Cardiac muscle cell (in vitro differentiated cells and primary cell): ENCODE data around the gene RDH8. TPM values are rescaled to one million over a fixed set of nuclear protein-coding genes. Genes with fewer than 3 reads are reported as not detected.
A peak's percentile ranks its signal among the peaks of the same experiment; 100 is the strongest.

Experiments used
- DNase-seq, 2 donors: peaks; one replicate each; pipeline versions ENCODE4 v3.0.0 to v3.0.0-alpha.2; 2010 to 2017; ENCODE audit warnings: low read depth in 1 of 2, low spot score in 1 of 2
- H3K27ac ChIP-seq: fragments of 200-600 bp; sonication (generic); 2 replicates; pipeline ENCODE4 v1.5.1; 2016
- H3K27me3 ChIP-seq: fragments of 200-600 bp; sonication (generic); 2 replicates; pipeline ENCODE4 v1.6.0; 2016; ENCODE audit warnings: control low read depth
- H3K36me3 ChIP-seq: fragments of 200-600 bp; sonication (generic); 2 replicates; pipeline ENCODE4 v1.5.1; 2016; ENCODE audit warnings: control low read depth
- H3K4me1 ChIP-seq: fragments of 200-600 bp; sonication (generic); 2 replicates; pipeline ENCODE4 v1.8.1; 2017; ENCODE audit warnings: low read depth, mild to moderate bottlenecking, mixed run types
- H3K4me3 ChIP-seq: fragments of 200-600 bp; sonication (generic); 2 replicates; pipeline ENCODE4 v1.5.1; 2016; ENCODE audit warnings: mild to moderate bottlenecking
- H3K9me3 ChIP-seq: fragments of 200-600 bp; sonication (generic); 2 replicates; pipeline ENCODE4 v1.5.1; 2017; ENCODE audit warnings: low read depth, mild to moderate bottlenecking, control low read depth
- polyA plus RNA-seq: library from polyadenylated mRNA; unstranded; fragments of >200 nt; fragmentation: Nextera tagmentation; extraction: Ambion mirVana; gene quantifications from 2 replicates; pipeline ENCODE4 v1.2.1, GENCODE V29; 2016
- total RNA-seq: library from RNA; depleted of rRNA; stranded (reverse); fragments of >200 nt; gene quantifications from 2 replicates; pipeline ENCODE4 v1.2.3, GENCODE V29; 2016
- TF ChIP-seq, protein P1 (sequence below): IDR thresholded peaks from 2 replicates; pipeline ENCODE4 v1.5.1; 2012; ENCODE audit warnings: low read depth, mild to moderate bottlenecking, low read length

RDH8 gene
- total and polyA plus RNA-seq, 2 experiments from 2014 or later = not detected

DNA sequence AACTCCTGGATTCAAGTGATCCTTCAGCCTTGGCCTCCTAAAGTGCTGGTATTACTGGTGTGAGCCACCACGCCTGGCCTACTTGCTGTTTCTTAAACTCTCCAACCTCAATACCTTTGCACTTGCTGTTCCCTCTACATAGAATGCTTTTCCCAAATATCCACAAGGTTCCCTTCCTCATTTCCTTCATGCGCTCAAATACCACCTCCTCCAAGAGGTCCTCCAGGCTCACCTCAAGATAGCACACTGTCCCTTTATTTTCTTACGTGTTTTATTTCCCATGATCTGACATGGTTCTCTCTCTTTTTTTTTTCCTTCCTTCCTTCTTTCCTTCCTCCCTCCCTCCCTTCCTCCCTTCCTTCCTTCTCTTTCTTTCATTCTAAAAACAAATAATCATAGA, 13.5 kb downstream of the RDH8 start:
- H3K27ac ChIP-seq = no peak overlapping the region
- no peak for DNase-seq
- H3K4me1 ChIP-seq = no peaks in the 10 kb centered on the region
- H3K36me3 ChIP-seq = no peaks in the 10 kb centered on the region
- H3K27me3 ChIP-seq = peaks cover 10% of the 10 kb centered on the region
- TF ChIP-seq, protein P1, sequence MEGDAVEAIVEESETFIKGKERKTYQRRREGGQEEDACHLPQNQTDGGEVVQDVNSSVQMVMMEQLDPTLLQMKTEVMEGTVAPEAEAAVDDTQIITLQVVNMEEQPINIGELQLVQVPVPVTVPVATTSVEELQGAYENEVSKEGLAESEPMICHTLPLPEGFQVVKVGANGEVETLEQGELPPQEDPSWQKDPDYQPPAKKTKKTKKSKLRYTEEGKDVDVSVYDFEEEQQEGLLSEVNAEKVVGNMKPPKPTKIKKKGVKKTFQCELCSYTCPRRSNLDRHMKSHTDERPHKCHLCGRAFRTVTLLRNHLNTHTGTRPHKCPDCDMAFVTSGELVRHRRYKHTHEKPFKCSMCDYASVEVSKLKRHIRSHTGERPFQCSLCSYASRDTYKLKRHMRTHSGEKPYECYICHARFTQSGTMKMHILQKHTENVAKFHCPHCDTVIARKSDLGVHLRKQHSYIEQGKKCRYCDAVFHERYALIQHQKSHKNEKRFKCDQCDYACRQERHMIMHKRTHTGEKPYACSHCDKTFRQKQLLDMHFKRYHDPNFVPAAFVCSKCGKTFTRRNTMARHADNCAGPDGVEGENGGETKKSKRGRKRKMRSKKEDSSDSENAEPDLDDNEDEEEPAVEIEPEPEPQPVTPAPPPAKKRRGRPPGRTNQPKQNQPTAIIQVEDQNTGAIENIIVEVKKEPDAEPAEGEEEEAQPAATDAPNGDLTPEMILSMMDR = no peak
- no peaks in the 10 kb centered on the region for H3K9me3 ChIP-seq
- no peak overlapping the region for H3K4me3 ChIP-seq

DNA sequence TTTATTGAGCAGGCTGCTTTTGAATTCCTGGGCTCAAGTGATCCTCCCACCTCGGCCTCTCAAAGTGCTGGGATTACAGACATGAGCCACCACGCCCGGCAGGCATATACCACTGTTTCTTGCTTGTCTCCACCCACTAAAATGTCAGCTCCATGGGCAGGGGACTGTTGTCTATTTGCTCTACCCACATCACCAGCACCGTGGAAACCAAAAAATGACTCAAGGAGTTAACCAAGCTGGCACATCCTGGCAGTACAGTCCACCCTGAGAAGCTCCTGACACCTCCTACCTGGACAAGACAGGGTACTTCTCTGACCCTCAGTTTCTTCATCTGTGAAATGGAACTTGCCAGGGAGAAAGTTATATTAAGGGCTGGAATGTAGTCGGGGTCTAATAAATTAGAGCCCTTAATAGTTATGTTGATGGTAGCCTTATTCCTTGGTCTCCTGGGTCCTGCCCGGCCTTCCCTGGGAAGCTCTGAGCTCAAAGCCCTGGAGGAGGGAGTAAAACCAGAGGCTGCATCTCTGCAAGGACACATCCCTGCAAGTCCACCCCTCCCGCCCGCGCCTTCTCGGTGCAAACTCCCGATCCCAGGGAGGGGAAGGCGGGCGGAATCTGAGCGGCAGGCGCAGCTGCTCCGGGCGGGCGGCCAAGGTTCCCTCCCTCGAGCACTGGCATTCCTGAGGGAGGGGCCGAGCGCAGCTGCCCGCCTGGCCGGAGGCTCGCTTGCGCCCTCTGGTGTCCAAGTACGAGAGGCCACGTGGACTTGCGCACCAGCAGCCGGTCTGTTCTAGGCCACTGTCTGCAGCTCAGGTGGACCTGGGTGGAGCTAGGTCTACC, 14.1 kb downstream of the RDH8 start:
- TF ChIP-seq, protein P1 = peak; percentile 85
- Histone ChIP-seq H3K27ac (no peak overlapping the region), H3K27me3 (peaks cover 10% of the 10 kb centered on the region), H3K4me1 (no peaks in the 10 kb centered on the region), H3K9me3 (no peaks in the 10 kb centered on the region), H3K4me3 (no peak overlapping the region), H3K36me3 (no peaks in the 10 kb centered on the region)
- DNase-seq = peak; percentile 96 to 97

DNA sequence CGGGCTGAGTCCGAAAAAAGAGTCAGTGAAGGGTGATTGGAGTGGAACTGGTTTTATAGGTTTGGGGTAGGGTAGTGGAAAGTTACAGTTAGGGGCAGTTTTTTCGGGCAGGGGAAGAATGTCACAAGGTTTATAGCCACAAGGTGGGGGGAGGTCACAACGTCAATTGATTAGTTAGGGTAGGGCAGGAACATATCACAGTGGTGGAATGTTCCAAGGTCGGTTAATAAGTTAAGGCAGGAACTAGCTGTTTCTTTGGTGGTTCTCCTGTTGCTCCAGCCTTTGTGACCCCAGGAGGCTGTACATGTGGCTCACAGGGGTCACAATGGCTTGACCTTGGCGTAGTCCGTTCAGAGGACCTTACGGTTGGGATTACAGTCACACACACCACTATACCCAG, 20.3 kb downstream of the RDH8 start:
- Histone ChIP-seq H3K4me1 (no peaks in the 10 kb centered on the region), H3K9me3 (no peaks in the 10 kb centered on the region), H3K4me3 (no peak overlapping the region), H3K27me3 (peaks cover 27% of the 10 kb centered on the region), H3K36me3 (no peaks in the 10 kb centered on the region), H3K27ac (no peak overlapping the region)
- TF ChIP-seq, protein P1 = no peak
- DNase-seq = no peak

DNA sequence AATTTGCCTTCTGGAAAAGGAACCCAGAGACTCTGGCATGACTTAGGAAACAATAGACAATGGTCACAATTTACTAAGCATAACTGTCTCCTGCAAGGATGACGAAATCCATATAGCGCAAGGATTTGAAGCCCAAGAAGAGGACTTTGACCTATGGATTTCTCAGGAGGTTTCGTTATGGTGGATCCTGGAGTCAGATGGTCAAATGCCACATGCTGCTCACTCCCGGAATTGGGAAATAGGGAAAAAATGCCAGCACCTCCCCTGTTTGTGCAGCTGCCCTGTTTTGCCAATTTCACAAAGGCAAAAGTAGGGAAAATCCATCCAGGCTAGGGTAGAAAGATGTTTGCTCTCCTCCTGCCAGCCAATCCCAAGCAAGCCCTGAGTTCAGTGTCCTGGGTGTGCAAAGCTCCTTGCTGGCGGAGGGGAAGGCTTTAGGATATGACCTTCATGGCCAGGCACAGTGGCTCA, 23.4 kb downstream of the RDH8 start:
- no peak overlapping the region for H3K4me3 ChIP-seq
- H3K4me1 ChIP-seq = no peaks in the 10 kb centered on the region
- H3K9me3 ChIP-seq = no peaks in the 10 kb centered on the region
- H3K27ac ChIP-seq = no peak overlapping the region
- TF ChIP-seq, protein P1 = no peak
- no peaks in the 10 kb centered on the region for H3K36me3 ChIP-seq
- peak in 1 of 2 donors; percentile 18 for DNase-seq
- peaks cover 22% of the 10 kb centered on the region for H3K27me3 ChIP-seq

DNA sequence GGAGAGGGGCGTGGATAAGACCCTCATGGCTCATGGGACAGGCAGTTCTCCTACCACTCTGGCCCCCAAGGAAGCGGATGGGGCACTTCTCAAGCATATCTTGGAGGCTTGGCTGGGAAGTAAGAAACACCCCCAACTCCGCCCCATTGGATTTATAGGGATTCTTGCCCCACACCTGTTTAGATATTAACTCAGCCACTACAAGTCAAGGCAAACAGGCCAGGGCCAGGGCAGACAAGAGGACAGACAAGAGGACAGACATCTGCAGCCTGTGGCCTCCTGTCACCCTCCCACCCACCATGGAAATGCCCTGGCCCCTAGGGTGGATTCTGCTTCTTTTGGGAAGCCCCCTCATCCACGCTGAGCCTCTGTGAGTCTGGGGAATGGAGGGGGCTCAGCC, 24.1 kb downstream of the RDH8 start:
- Histone ChIP-seq H3K27ac (no peak overlapping the region), H3K27me3 (peaks cover 22% of the 10 kb centered on the region), H3K4me3 (no peak overlapping the region), H3K9me3 (no peaks in the 10 kb centered on the region), H3K4me1 (no peaks in the 10 kb centered on the region), H3K36me3 (no peaks in the 10 kb centered on the region)
- no peak for DNase-seq
- TF ChIP-seq, protein P1 = no peak
